Activated CD4-positive, alpha-beta T cell treated with anti-CD3 and anti-CD28 coated beads, Interleukin-2, amount 50 U/mL, for 1 hour (primary cell): ENCODE results near the gene CFLAR.
"Not testable (repeated sequence)": the region's sequence is repeated elsewhere in the genome, so short reads cannot be mapped to it uniquely, and the experiment has no call there.

ENCODE experiments used
- DNase-seq: peaks from one replicate; pipeline ENCODE4 v3.0.0-alpha.2; 2020

Gene CFLAR

GRCh38 chr2:201118961-201119854 lies 3.2 kb downstream of the CFLAR start:
- DNase-seq, result no peak

GRCh38 chr2:201122276-201122675 lies 6.3 kb downstream of the CFLAR start:
- DNase-seq, result no peak

- no peak for DNase-seq
Measured at GRCh38 chr2:201126308-201127151, 10.6 kb downstream of the CFLAR start.

GRCh38 chr2:201127152-201127511 lies 11.2 kb downstream of the CFLAR start:
- no peak for DNase-seq

GRCh38 chr2:201127570-201127969 lies 11.6 kb downstream of the CFLAR start:
- peak; percentile 43 for DNase-seq

GRCh38 chr2:201128033-201128432 lies 12.1 kb downstream of the CFLAR start:
- no peak for DNase-seq

GRCh38 chr2:201128933-201129505 lies 13.1 kb downstream of the CFLAR start:
- no peak for DNase-seq

GRCh38 chr2:201130524-201131186 lies 14.7 kb downstream of the CFLAR start:
- DNase-seq, result no peak

- DNase-seq, result no peak
Measured at GRCh38 chr2:201132518-201132917, 16.6 kb downstream of the CFLAR start.

- DNase-seq, result no peak
Measured at GRCh38 chr2:201135386-201135785, 19.4 kb downstream of the CFLAR start.

- no peak for DNase-seq
Measured at GRCh38 chr2:201136889-201137321, 20.9 kb downstream of the CFLAR start.

- DNase-seq, result no peak
Measured at GRCh38 chr2:201137505-201138400, 21.8 kb downstream of the CFLAR start.

- no peak for DNase-seq
Measured at GRCh38 chr2:201138401-201138970, 22.5 kb downstream of the CFLAR start.

GRCh38 chr2:201138986-201139781 lies 23.2 kb downstream of the CFLAR start:
- DNase-seq, result not testable (repeated sequence)

- no peak for DNase-seq
Measured at GRCh38 chr2:201139836-201140604, 24.1 kb downstream of the CFLAR start.

GRCh38 chr2:201144101-201145051 lies 28.4 kb downstream of the CFLAR start:
- no peak for DNase-seq

GRCh38 chr2:201148434-201148990 lies 32.5 kb downstream of the CFLAR start:
- DNase-seq, result no peak
